AG09319 (cell line): ENCODE measurements around the gene SMPX.
"Not testable (repeated sequence)": the region's sequence is repeated elsewhere in the genome, so short reads cannot be mapped to it uniquely, and the experiment has no call there.

Source experiments
- DNase-seq: peaks from one replicate; pipeline ENCODE4 v3.0.0-alpha.2; 2010; ENCODE audit warnings: low read depth; ENCODE audit errors: extremely low read depth
- CTCF ChIP-seq: IDR thresholded peaks from 2 replicates; pipeline ENCODE4 v1.5.1; 2011; ENCODE audit warnings: low read depth, mild to moderate bottlenecking, inconsistent platforms, low read length, moderate library complexity

Gene SMPX

GRCh38 chrX:21781976-21782375, 24.1 kb upstream of the SMPX start:
- TF ChIP-seq CTCF, result no peak
- no peak for DNase-seq

- TF ChIP-seq CTCF, result no peak
- DNase-seq, result no peak
Measured at GRCh38 chrX:21781525-21781924, 23.6 kb upstream of the SMPX start.

GRCh38 chrX:21779095-21779494, 21.2 kb upstream of the SMPX start:
- no peak for DNase-seq
- TF ChIP-seq CTCF, result no peak

- no peak for DNase-seq
- no peak for TF ChIP-seq CTCF
Measured at GRCh38 chrX:21778236-21778635, 20.3 kb upstream of the SMPX start.

GRCh38 chrX:21775128-21775527, 17.2 kb upstream of the SMPX start:
- DNase-seq, result not testable (repeated sequence)

- DNase-seq, result not testable (repeated sequence)
Measured at GRCh38 chrX:21773036-21773435, 15.1 kb upstream of the SMPX start.

- no peak for DNase-seq
- no peak for TF ChIP-seq CTCF
Measured at GRCh38 chrX:21770631-21771321, 12.9 kb upstream of the SMPX start.

- TF ChIP-seq CTCF, result no peak
- DNase-seq, result no peak
Measured at GRCh38 chrX:21766101-21766500, 8.2 kb upstream of the SMPX start.

GRCh38 chrX:21764008-21764407, 6.1 kb upstream of the SMPX start:
- TF ChIP-seq CTCF, result no peak
- DNase-seq, result no peak
